ENCODE data around the gene ERC2.

Gene ERC2

GRCh38 chr3:55668359-55668758 lies 799.9 kb downstream of the ERC2 start:
- no peak for DNase-seq (ENCODE audit: low read depth)
- H3K4me3 ChIP-seq (ENCODE audit: low read depth, low read length): no peak overlapping the region
- no peak for TF ChIP-seq CTCF (IDR thresholded peaks at IDR 0.05; ENCODE audit: control insufficient read depth, extremely low read depth, insufficient read depth)

DNA sequence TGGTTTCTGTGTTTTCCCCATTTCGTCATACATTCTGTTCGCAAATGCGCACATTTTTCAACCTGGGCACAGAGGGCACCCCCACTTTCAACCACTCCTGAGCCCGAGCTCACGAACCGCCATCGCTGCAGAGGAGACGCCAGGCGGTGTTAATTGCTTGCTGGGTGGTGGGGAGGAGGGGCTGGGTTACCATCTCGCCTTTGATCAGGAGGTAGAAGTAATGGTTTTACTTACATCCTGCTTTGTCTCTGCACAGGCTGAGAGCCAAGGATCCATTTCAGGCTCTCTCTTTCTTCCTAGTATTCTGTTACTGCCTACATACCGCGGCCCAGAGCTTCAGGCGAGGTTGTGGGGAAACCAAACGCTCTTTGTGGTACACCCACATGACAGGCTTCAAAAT lies 803.9 kb downstream of the ERC2 start:
- DNase-seq (ENCODE audit: low read depth): no peak
- no peak overlapping the region for H3K4me3 ChIP-seq (ENCODE audit: low read depth, low read length)
- TF ChIP-seq CTCF (IDR thresholded peaks at IDR 0.05; ENCODE audit: control insufficient read depth, extremely low read depth, insufficient read depth): no peak

GRCh38 chr3:55662683-55663082 lies 805.6 kb downstream of the ERC2 start:
- TF ChIP-seq CTCF (IDR thresholded peaks at IDR 0.05; ENCODE audit: control insufficient read depth, extremely low read depth, insufficient read depth): no peak
- no peak for DNase-seq (ENCODE audit: low read depth)
- no peak overlapping the region for H3K4me3 ChIP-seq (ENCODE audit: low read depth, low read length)

DNA sequence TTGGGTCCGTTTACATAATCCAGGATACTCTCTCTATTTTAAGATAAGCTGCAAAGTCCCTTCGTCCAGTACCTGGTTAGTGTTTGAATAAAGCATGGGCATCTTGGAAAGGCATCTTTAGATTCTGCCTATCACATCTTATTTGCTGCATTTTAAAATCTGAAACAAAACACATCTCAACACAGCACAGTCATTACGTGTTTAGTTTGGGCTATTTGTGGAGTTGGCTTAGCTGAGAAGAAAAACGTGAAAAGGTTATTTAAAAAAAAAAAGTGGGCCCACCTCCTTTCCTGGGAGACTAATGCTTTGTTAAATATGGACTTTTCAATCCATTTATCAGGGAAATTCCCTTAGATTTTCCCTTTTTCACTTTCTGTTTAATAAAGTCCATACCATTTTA lies 806.7 kb downstream of the ERC2 start:
- DNase-seq (ENCODE audit: low read depth): no peak
- H3K4me3 ChIP-seq (ENCODE audit: low read depth, low read length): no peak overlapping the region
- TF ChIP-seq CTCF (IDR thresholded peaks at IDR 0.05; ENCODE audit: control insufficient read depth, extremely low read depth, insufficient read depth): no peak

- no peak overlapping the region for H3K4me3 ChIP-seq (ENCODE audit: low read depth, low read length)
- no peak for TF ChIP-seq CTCF (IDR thresholded peaks at IDR 0.05; ENCODE audit: control insufficient read depth, extremely low read depth, insufficient read depth)
- no peak for DNase-seq (ENCODE audit: low read depth)
Measured at GRCh38 chr3:55661141-55661540, 807.1 kb downstream of the ERC2 start.

GRCh38 chr3:55660642-55661041 lies 807.6 kb downstream of the ERC2 start:
- TF ChIP-seq CTCF (IDR thresholded peaks at IDR 0.05; ENCODE audit: control insufficient read depth, extremely low read depth, insufficient read depth): no peak
- no peak overlapping the region for H3K4me3 ChIP-seq (ENCODE audit: low read depth, low read length)
- no peak for DNase-seq (ENCODE audit: low read depth)

DNA sequence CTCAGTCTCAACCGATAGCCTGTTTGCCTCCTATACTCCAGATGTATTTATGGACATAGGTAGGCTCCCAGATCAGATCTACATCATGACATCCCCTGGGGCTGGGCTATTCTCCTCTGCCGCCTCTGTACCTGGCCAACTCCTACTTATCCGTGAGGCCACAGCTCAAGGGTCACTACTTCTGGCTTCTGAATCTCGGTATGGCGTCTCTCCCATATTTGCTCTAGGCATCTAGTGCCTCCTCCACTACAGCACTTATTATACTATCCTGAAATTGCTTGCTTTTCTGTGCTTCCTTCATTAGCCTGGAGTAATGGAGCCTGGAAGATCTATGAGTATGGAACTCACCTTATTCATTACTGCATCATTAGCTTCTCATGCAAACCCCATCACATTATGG lies 808.6 kb downstream of the ERC2 start:
- H3K4me3 ChIP-seq (ENCODE audit: low read depth, low read length): no peak overlapping the region
- no peak for DNase-seq (ENCODE audit: low read depth)
- no peak for TF ChIP-seq CTCF (IDR thresholded peaks at IDR 0.05; ENCODE audit: control insufficient read depth, extremely low read depth, insufficient read depth)

All from LNCaP clone FGC (cell line).